Right lobe of liver (tissue), 4 donors: ENCODE data around the gene NF1.

Experiments used
- POLR2A ChIP-seq: fragments of 450-650 bp; IDR thresholded peaks from one replicate; pipeline ENCODE4 v1.6.1; 2017; ENCODE audit warnings: antibody characterized with exemption, mild to moderate bottlenecking
- TF ChIP-seq, protein P1 (sequence below), 4 donors: fragments of 200-600 bp in 3 of 4; fragments of 450-650 bp in 1 of 4; IDR thresholded peaks; one replicate each; pipeline versions ENCODE4 v1.5.1 to v1.8.0; 2016 to 2022; ENCODE audit warnings: antibody characterized with exemption in 4 of 4, mild to moderate bottlenecking in 2 of 4
- donor health status: DM: no; HTN: no; CAD: no.
- donor health status: DM: no; HTN: no; CAD: no.
- donor health status: DM: no; HTN: yes; CAD: no.

DNA sequence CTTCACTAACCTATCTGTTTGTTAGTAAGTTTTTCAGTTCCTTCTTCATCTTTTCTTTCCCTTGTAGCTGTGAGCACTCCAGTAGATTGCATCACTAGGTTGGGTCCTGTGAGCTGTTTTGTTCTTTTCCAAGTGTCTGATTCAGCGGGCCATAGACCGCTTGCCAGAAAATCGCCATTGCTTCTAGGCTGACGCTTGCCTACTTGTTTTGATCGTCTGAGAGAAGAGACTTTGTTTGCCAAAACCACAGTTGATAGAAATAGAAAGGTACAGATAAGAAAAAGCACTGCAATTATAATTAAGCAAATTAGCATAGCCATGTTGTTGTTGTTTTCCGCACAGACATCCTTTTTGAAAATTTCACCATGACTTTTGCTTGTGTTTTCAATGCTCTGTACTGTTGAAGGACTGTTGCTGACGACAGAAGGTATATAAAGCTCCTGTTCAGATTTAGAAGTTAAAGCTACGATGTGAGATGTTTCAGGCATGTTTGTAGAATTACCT is 223.6 kb downstream of the NF1 start:
- TF ChIP-seq, protein P1, sequence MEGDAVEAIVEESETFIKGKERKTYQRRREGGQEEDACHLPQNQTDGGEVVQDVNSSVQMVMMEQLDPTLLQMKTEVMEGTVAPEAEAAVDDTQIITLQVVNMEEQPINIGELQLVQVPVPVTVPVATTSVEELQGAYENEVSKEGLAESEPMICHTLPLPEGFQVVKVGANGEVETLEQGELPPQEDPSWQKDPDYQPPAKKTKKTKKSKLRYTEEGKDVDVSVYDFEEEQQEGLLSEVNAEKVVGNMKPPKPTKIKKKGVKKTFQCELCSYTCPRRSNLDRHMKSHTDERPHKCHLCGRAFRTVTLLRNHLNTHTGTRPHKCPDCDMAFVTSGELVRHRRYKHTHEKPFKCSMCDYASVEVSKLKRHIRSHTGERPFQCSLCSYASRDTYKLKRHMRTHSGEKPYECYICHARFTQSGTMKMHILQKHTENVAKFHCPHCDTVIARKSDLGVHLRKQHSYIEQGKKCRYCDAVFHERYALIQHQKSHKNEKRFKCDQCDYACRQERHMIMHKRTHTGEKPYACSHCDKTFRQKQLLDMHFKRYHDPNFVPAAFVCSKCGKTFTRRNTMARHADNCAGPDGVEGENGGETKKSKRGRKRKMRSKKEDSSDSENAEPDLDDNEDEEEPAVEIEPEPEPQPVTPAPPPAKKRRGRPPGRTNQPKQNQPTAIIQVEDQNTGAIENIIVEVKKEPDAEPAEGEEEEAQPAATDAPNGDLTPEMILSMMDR (IDR thresholded peaks at IDR 0.05) = no peak
- TF ChIP-seq POLR2A = no peak
